Stimulated activated CD4-positive, alpha-beta T cell treated with anti-CD3 and anti-CD28 coated beads, Interleukin-12 subunit alpha, Interleukin-12 subunit beta, amount 100 ng/mL, for 48 hours (primary cell): Measurements from ENCODE around the gene TNP2.

Experiments used
- DNase-seq, 3 donors: peaks; one replicate each; pipeline ENCODE4 v3.0.0-alpha.2; 2020; ENCODE audit warnings: low read depth in 2 of 3, low spot score in 1 of 3

Gene TNP2

GRCh38 chr16:11277607-11278337 is 8.6 kb upstream of the TNP2 start:
- no peak for DNase-seq

GRCh38 chr16:11276896-11277593 is 7.9 kb upstream of the TNP2 start:
- DNase-seq: no peak

- no peak for DNase-seq
These were observed 7.2 kb upstream of the TNP2 start, which contains the start of gene PRM2 for GRCh38 chr16:11276143-11276895. Gene PRM2 (minus strand): TSS chr16:11276480. CDS start chr16:11276370, 110 bp downstream.

- no peak for DNase-seq
These were observed 5.8 kb upstream of the TNP2 start for GRCh38 chr16:11274964-11275363.

- DNase-seq: no peak
These were observed 4.7 kb upstream of the TNP2 start for GRCh38 chr16:11273721-11274324.

GRCh38 chr16:11272921-11273720 is 4.0 kb upstream of the TNP2 start, which contains the start of gene PRM3:
Gene PRM3 (minus strand): TSS chr16:11273629. CDS start chr16:11273595, 34 bp downstream.
- no peak for DNase-seq

GRCh38 chr16:11272484-11272883 is 3.4 kb upstream of the TNP2 start:
- no peak for DNase-seq

- no peak for DNase-seq
These were observed 2.5 kb upstream of the TNP2 start for GRCh38 chr16:11271610-11272009.

GRCh38 chr16:11270602-11271162 is 1.6 kb upstream of the TNP2 start:
- no peak for DNase-seq

GRCh38 chr16:11265124-11265523 is 4.0 kb downstream of the TNP2 start:
- no peak for DNase-seq

- no peak for DNase-seq
These were observed 4.8 kb downstream of the TNP2 start for GRCh38 chr16:11264155-11264832.

- peak in 2 of 3 donors; percentile 64 to 66 for DNase-seq
These were observed 5.4 kb downstream of the TNP2 start for GRCh38 chr16:11263737-11264136.

- no peak for DNase-seq
These were observed 6.2 kb downstream of the TNP2 start for GRCh38 chr16:11262915-11263314.

GRCh38 chr16:11260596-11260966 is 8.5 kb downstream of the TNP2 start:
- no peak for DNase-seq

GRCh38 chr16:11259655-11260595 is 9.2 kb downstream of the TNP2 start:
- no peak for DNase-seq

GRCh38 chr16:11258553-11259492 is 10.3 kb downstream of the TNP2 start:
- no peak for DNase-seq

- peak in 2 of 3 donors; percentile 43 to 58 for DNase-seq
These were observed 11.8 kb downstream of the TNP2 start for GRCh38 chr16:11257131-11257938.
